Trophoblast cell (in vitro differentiated cells and primary cell): ENCODE measurements around the gene ANXA10.
"Not testable (repeated sequence)": the region's sequence is repeated elsewhere in the genome, so short reads cannot be mapped to it uniquely, and the experiment has no call there.

Experiments
- DNase-seq, 2 donors: peaks; one replicate each; pipeline ENCODE4 v3.0.0-alpha.2; 2016
- H2AFZ ChIP-seq: 2 replicates; pipeline ENCODE4 v1.6.1; 2013; ENCODE audit warnings: low read length, moderate library complexity, mild to moderate bottlenecking; ENCODE audit not compliant: insufficient read depth, poor library complexity
- H2AK5ac ChIP-seq: 2 replicates; pipeline ENCODE4 v1.6.1; 2013; ENCODE audit warnings: mild to moderate bottlenecking, low read length
- H2BK120ac ChIP-seq: 2 replicates; pipeline ENCODE4 v1.6.1; 2013; ENCODE audit warnings: low read length, mild to moderate bottlenecking, moderate library complexity; ENCODE audit not compliant: insufficient read depth, poor library complexity
- H2BK12ac ChIP-seq: 2 replicates; pipeline ENCODE4 v1.6.1; 2013; ENCODE audit warnings: mild to moderate bottlenecking, low read length, moderate library complexity
- H2BK5ac ChIP-seq: 2 replicates; pipeline ENCODE4 v1.6.1; 2013; ENCODE audit warnings: low read length, low read depth, moderate library complexity, mild to moderate bottlenecking; ENCODE audit not compliant: poor library complexity
- H3K14ac ChIP-seq: 2 replicates; pipeline ENCODE4 v1.6.1; 2013; ENCODE audit warnings: mild to moderate bottlenecking, low read length
- H3K18ac ChIP-seq: 2 replicates; pipeline ENCODE4 v1.6.1; 2013; ENCODE audit warnings: mild to moderate bottlenecking, low read length
- H3K23ac ChIP-seq: 2 replicates; pipeline ENCODE4 v1.6.1; 2013; ENCODE audit warnings: low read length
- H3K27ac ChIP-seq: 2 replicates; pipeline ENCODE4 v1.5.1; 2013; ENCODE audit warnings: low read depth, mild to moderate bottlenecking, inconsistent platforms, low read length, moderate library complexity
- H3K27me3 ChIP-seq: 2 replicates; pipeline ENCODE4 v1.6.1; 2013; ENCODE audit warnings: inconsistent platforms, mild to moderate bottlenecking, low read length, moderate library complexity; ENCODE audit not compliant: insufficient read depth
- H3K36me3 ChIP-seq, 2 experiments: 1 replicate in 1 of 2; 2 replicates in 1 of 2; pipeline ENCODE4 v1.6.1; 2013; ENCODE audit warnings: low read length in 2 of 2, mild to moderate bottlenecking in 2 of 2, moderate library complexity in 1 of 2; ENCODE audit not compliant: insufficient read depth in 2 of 2, control insufficient read depth in 1 of 2
- H3K4ac ChIP-seq: 2 replicates; pipeline ENCODE4 v1.6.1; 2013; ENCODE audit warnings: low read depth, mild to moderate bottlenecking, low read length, moderate library complexity
- H3K4me1 ChIP-seq, 2 experiments: 1 replicate in 1 of 2; 2 replicates in 1 of 2; pipeline ENCODE4 v1.6.1; 2013; ENCODE audit warnings: low read length in 2 of 2, mild to moderate bottlenecking in 2 of 2, moderate library complexity in 1 of 2; ENCODE audit not compliant: insufficient read depth in 2 of 2, control insufficient read depth in 1 of 2
- H3K4me2 ChIP-seq: 2 replicates; pipeline ENCODE4 v1.6.1; 2013; ENCODE audit warnings: inconsistent platforms, mild to moderate bottlenecking, low read length, moderate library complexity
- H3K4me3 ChIP-seq: 2 replicates; pipeline ENCODE4 v1.5.1; 2013; ENCODE audit warnings: mild to moderate bottlenecking, low read depth, low read length, inconsistent platforms
- H3K79me1 ChIP-seq: one replicate; pipeline ENCODE4 v1.6.1; 2013; ENCODE audit warnings: low read length
- H3K79me2 ChIP-seq: 2 replicates; pipeline ENCODE4 v1.6.1; 2013; ENCODE audit warnings: low read length, mild to moderate bottlenecking; ENCODE audit not compliant: control insufficient read depth, insufficient read depth, poor library complexity
- H3K9ac ChIP-seq: 2 replicates; pipeline ENCODE4 v1.6.1; 2013; ENCODE audit warnings: mild to moderate bottlenecking, low read length
- H3K9me3 ChIP-seq: 2 replicates; pipeline ENCODE4 v1.6.1; 2013; ENCODE audit warnings: low read depth, mild to moderate bottlenecking, control low read depth, inconsistent platforms, low read length; ENCODE audit not compliant: insufficient read depth
- H4K12ac ChIP-seq: 2 replicates; pipeline ENCODE4 v1.6.1; 2013; ENCODE audit warnings: low read depth, mild to moderate bottlenecking, low read length, moderate library complexity
- H4K8ac ChIP-seq: 2 replicates; pipeline ENCODE4 v1.6.1; 2013; ENCODE audit warnings: low read depth, mild to moderate bottlenecking, low read length, moderate library complexity
- H4K91ac ChIP-seq: one replicate; pipeline ENCODE4 v1.6.1; 2013; ENCODE audit warnings: low read depth, mild to moderate bottlenecking, low read length, moderate library complexity
- WGBS: extraction: QIAGEN DNeasy Blood & Tissue Kit; methylation state at CpG from one replicate; pipeline ENCODE4 v1.1.7; 2013; ENCODE audit warnings: missing lambda C conversion rate; ENCODE audit not compliant: insufficient read length, insufficient coverage; ENCODE audit errors: extremely low coverage; 5-methylcytosine and 5-hydroxymethylcytosine counted together

Gene ANXA10

DNA sequence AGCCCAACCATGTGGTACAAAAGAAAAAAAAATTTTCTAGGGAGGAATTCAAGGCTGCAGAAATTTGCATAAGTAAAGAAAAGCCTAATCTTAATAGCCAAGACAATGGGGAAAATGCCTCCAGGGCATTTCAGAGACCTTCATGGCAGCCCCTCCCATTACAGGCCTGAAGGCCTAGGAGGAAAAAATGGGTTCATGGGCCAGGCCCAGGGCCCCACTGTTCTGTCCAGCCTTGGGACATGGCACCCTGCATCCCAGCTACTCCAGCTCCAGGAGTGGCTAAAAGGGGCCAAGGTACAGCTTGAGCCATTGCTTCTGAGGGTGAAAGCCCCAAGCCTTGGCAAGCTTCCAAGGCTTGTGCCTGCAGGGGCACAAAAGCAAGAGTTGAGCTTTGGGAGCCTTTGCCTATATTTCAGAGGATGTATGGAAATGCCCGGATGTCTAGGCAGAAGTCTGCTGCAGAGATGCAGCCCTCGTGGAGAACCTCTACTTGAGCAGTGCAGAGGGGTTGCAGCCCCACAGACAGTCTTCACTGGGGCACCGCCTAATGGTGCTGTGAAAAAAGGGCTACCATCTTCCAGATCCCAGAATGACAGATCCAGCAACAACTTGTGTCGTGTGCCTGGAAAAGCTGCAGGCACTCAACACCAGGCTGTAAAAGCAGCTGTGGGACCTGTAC lies 111.0 kb downstream of the ANXA10 start:
- H3K9me3 ChIP-seq, result peaks cover 8% of the 10 kb centered on the region
- H2AK5ac ChIP-seq, result no peak overlapping the region
- no peaks in the 10 kb centered on the region for H3K36me3 ChIP-seq
- H3K4me1 ChIP-seq, result no peaks in the 10 kb centered on the region
- no peaks in the 10 kb centered on the region for H3K27me3 ChIP-seq
- H3K79me2 ChIP-seq, result no peaks in the 10 kb centered on the region
- H3K27ac ChIP-seq, result no peak overlapping the region
- no peak overlapping the region for H2AFZ ChIP-seq
- no peak overlapping the region for H3K14ac ChIP-seq
- no peak overlapping the region for H4K12ac ChIP-seq
- H3K4me3 ChIP-seq, result no peak overlapping the region
- H4K8ac ChIP-seq, result no peak overlapping the region
- H3K18ac ChIP-seq, result no peak overlapping the region
- no peak overlapping the region for H2BK5ac ChIP-seq
- H3K4ac ChIP-seq, result no peak overlapping the region
- no peak overlapping the region for H3K23ac ChIP-seq
- no peak overlapping the region for H2BK12ac ChIP-seq
- no peak overlapping the region for H3K9ac ChIP-seq
- no peak overlapping the region for H3K4me2 ChIP-seq
- no peak for DNase-seq
- H3K79me1 ChIP-seq, result no peaks in the 10 kb centered on the region
- no peak overlapping the region for H4K91ac ChIP-seq
- no peak overlapping the region for H2BK120ac ChIP-seq
- no CpG with 5 or more reads among the region's 4 CpGs for WGBS

DNA sequence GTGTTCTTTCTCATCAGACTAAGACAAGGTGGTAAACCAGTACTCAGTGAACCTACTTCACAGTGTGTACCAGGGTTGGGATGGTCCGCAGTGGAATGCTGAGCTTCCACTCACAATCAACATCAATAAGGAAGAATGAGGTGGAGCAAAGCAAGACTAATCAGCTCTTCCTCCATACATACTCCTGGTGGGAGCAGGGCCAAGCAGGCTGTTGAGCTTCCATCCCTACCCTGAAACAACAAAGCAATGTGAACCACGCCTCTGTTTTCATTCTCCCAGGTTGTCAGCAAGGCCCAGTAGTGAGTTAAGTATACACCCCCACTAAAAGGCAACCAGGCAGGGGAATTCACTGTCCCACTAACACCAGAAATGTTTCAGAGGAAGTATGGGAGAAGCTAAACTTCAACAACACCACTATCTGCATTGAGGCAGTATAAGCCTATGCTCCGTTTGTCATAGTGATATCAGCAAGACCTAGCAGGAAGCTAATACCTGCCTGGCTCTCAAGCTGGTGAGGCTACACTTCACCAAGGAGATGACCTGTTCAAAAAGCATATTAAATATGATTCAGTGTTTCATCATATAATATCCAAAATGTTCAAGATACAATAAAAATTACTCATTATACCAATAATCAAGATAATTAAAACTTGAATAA lies 116.7 kb downstream of the ANXA10 start:
- Histone ChIP-seq H2BK12ac (no peak overlapping the region), H3K79me1 (no peaks in the 10 kb centered on the region), H4K8ac (no peak overlapping the region), H2BK120ac (no peak overlapping the region), H4K12ac (no peak overlapping the region), H2BK5ac (no peak overlapping the region), H3K27ac (no peak overlapping the region), H3K4me3 (no peak overlapping the region), H3K9ac (no peak overlapping the region), H3K27me3 (no peaks in the 10 kb centered on the region), H3K18ac (no peak overlapping the region), H2AK5ac (no peak overlapping the region), H3K4me1 (no peaks in the 10 kb centered on the region), H4K91ac (no peak overlapping the region), H3K4me2 (no peak overlapping the region), H3K4ac (no peak overlapping the region), H3K14ac (no peak overlapping the region), H3K36me3 (no peaks in the 10 kb centered on the region), H3K23ac (no peak overlapping the region), H3K79me2 (no peaks in the 10 kb centered on the region), H3K9me3 (peaks cover 1% of the 10 kb centered on the region), H2AFZ (no peak overlapping the region)
- no peak for DNase-seq
- no CpG with 5 or more reads among the region's 3 CpGs for WGBS

DNA sequence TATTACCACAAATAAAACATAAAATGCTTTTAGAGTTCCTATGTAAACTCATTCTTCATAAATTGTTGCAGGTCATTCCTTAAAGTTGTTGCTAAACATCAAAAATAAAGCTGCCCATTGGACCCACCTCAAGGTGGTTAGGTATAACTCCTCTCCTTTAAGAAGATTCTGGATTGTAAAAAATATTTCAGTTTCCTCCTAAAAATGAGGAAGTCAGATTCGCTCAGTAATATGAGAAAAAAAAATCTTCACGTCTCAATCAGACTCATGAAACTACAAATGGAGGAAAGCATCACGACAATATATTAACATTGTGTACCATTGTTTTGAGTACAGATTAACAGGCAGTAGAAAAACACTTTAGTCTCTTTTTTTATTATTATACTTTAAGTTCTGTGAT lies 120.3 kb downstream of the ANXA10 start:
- H3K27me3 ChIP-seq, result no peaks in the 10 kb centered on the region
- H3K4ac ChIP-seq, result no peak overlapping the region
- H2BK12ac ChIP-seq, result no peak overlapping the region
- H2BK5ac ChIP-seq, result no peak overlapping the region
- no peak overlapping the region for H3K27ac ChIP-seq
- H3K23ac ChIP-seq, result no peak overlapping the region
- H3K14ac ChIP-seq, result no peak overlapping the region
- no peak overlapping the region for H2AFZ ChIP-seq
- no peak overlapping the region for H3K9ac ChIP-seq
- H2BK120ac ChIP-seq, result no peak overlapping the region
- H4K91ac ChIP-seq, result no peak overlapping the region
- no peaks in the 10 kb centered on the region for H3K79me2 ChIP-seq
- H4K8ac ChIP-seq, result no peak overlapping the region
- no peaks in the 10 kb centered on the region for H3K4me1 ChIP-seq
- no peak overlapping the region for H3K4me3 ChIP-seq
- H3K36me3 ChIP-seq, result no peaks in the 10 kb centered on the region
- peaks cover 1% of the 10 kb centered on the region for H3K9me3 ChIP-seq
- no peak overlapping the region for H4K12ac ChIP-seq
- H3K79me1 ChIP-seq, result no peaks in the 10 kb centered on the region
- H2AK5ac ChIP-seq, result no peak overlapping the region
- DNase-seq, result no peak
- no CpG with 5 or more reads among the region's 3 CpGs for WGBS
- H3K4me2 ChIP-seq, result no peak overlapping the region
- H3K18ac ChIP-seq, result no peak overlapping the region

DNA sequence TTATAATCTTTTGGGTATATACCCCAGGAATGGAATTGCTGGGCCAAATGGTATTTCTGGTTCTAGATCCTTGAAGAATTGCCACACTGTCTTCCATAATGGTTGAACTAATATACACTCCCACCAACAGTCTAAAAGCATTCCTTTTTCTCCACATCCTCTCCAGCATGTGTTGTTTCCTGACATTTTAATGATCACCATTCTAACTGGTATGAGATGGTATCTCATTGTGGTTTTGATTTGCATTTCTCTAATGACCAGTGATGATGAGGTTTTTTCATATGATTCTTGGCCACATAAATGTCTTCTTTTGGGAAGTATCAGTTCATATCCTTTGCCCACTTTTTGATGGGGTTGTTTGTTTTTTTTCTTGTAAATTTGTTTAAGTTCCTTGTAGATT lies 121.2 kb downstream of the ANXA10 start:
- H2AFZ ChIP-seq, H3K4ac ChIP-seq, H4K91ac ChIP-seq, H3K79me1 ChIP-seq, H3K14ac ChIP-seq, H4K12ac ChIP-seq, H3K4me1 ChIP-seq, H2BK12ac ChIP-seq, H3K4me3 ChIP-seq, H2AK5ac ChIP-seq, H3K27ac ChIP-seq, H3K4me2 ChIP-seq, H2BK120ac ChIP-seq, H2BK5ac ChIP-seq, H3K23ac ChIP-seq, H3K79me2 ChIP-seq, H3K36me3 ChIP-seq, H4K8ac ChIP-seq, H3K27me3 ChIP-seq, H3K9me3 ChIP-seq, H3K9ac ChIP-seq, H3K18ac ChIP-seq, DNase-seq: not testable (repeated sequence)
